Right atrium auricular region (tissue), 2 donors: Measurements from ENCODE around the gene PPP1R18. TPM values are rescaled to one million over a fixed set of nuclear protein-coding genes. Genes with fewer than 3 reads are reported as not detected.

Experiments used
- DNase-seq: peaks from one replicate; pipeline ENCODE4 v3.0.0-alpha.2; 2019; ENCODE audit warnings: low spot score
- H3K27ac ChIP-seq, 2 donors: fragments of 200-600 bp; sonication (generic); 1 replicate in 1 of 2; 2 replicates in 1 of 2; pipeline ENCODE4 v1.5.1; 2016 to 2019
- H3K27me3 ChIP-seq, 2 donors: fragments of 200-600 bp; sonication (generic); one replicate each; pipeline versions ENCODE4 v1.5.1 to v1.6.0; 2017 to 2019
- H3K36me3 ChIP-seq: fragments of 200-600 bp; sonication (generic); one replicate; pipeline ENCODE4 v1.5.1; 2016
- H3K4me1 ChIP-seq, 2 donors: fragments of 200-600 bp; sonication (generic); one replicate each; pipeline versions ENCODE4 v1.5.1 to v1.6.0; 2017 to 2019
- H3K4me3 ChIP-seq, 2 donors: fragments of 200-600 bp; sonication (generic); 1 replicate in 1 of 2; 2 replicates in 1 of 2; pipeline ENCODE4 v1.5.1; 2017 to 2019; ENCODE audit warnings: mild to moderate bottlenecking in 1 of 2, moderate library complexity in 1 of 2
- H3K9me3 ChIP-seq, 2 donors: fragments of 200-600 bp; sonication (generic); one replicate each; pipeline ENCODE4 v1.5.1; 2019
- total RNA-seq, 2 donors: library from RNA; depleted of rRNA; stranded (reverse); fragments of >200 nt; gene quantifications; one replicate each; pipeline ENCODE4 v1.1.0, GENCODE V29; 2016
- TF ChIP-seq, protein P1 (sequence below), 2 donors: fragments of 200-600 bp; sonication (generic); IDR thresholded peaks; one replicate each; pipeline ENCODE4 v1.5.1; 2019; ENCODE audit warnings: antibody characterized with exemption in 2 of 2

Gene PPP1R18
- total RNA-seq, 2 donors from 2014 or later, result 17.5 to 33.2 TPM

DNA sequence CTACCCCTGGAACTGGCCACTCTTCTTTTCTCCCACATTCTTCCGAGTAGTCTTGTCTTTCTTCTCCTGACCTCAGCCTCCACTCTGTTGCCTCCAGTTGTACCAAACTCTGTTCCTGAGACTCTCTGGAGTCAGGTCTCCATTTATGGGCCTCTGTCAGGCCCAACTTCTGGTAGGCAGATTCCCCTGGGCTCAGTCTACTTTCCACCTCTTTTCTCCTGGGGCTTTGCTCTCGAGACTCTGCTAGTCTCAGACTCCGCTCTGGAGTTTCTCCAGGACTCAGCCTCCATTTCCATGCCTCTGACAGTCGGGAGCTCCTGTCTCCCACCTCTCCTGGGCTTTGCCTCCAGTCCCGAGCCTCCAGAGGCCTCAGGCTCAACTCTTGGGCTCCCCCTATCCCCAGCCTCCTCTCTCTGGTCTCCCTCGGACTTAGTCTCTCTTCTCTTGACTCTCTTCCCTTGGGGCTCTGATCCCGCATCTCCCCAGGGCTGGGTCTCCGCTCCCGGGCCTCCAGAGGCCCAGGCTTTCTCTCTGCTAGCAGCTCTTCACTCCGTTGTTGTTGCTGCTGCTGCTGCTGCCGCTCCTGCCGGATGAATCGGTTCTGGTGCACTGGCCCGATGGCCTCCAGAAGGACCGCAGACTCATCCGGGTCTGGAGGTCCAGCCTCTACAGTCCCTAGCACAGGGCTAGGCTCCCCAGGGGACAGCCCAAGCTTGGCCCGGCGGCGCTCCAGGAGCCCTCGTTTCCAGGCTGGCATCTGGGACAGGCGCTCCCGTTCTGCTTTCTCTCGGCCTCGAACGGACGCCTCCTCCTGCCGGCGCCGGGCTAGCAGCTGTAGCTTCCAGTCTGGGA is 1.1 kb downstream of the PPP1R18 start:
- Histone ChIP-seq H3K4me3 (peak overlapping the region; percentile 83 to 90), H3K9me3 (no peaks in the 10 kb centered on the region), H3K4me1 (peaks cover 0 to 87% of the 10 kb centered on the region in 2 donors), H3K27me3 (no peaks in the 10 kb centered on the region), H3K36me3 (peaks cover 21% of the 10 kb centered on the region), H3K27ac (peak overlapping the region; percentile 99)
- no peak for DNase-seq
- TF ChIP-seq, protein P1, sequence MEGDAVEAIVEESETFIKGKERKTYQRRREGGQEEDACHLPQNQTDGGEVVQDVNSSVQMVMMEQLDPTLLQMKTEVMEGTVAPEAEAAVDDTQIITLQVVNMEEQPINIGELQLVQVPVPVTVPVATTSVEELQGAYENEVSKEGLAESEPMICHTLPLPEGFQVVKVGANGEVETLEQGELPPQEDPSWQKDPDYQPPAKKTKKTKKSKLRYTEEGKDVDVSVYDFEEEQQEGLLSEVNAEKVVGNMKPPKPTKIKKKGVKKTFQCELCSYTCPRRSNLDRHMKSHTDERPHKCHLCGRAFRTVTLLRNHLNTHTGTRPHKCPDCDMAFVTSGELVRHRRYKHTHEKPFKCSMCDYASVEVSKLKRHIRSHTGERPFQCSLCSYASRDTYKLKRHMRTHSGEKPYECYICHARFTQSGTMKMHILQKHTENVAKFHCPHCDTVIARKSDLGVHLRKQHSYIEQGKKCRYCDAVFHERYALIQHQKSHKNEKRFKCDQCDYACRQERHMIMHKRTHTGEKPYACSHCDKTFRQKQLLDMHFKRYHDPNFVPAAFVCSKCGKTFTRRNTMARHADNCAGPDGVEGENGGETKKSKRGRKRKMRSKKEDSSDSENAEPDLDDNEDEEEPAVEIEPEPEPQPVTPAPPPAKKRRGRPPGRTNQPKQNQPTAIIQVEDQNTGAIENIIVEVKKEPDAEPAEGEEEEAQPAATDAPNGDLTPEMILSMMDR (IDR thresholded peaks at IDR 0.05), result no peak

DNA sequence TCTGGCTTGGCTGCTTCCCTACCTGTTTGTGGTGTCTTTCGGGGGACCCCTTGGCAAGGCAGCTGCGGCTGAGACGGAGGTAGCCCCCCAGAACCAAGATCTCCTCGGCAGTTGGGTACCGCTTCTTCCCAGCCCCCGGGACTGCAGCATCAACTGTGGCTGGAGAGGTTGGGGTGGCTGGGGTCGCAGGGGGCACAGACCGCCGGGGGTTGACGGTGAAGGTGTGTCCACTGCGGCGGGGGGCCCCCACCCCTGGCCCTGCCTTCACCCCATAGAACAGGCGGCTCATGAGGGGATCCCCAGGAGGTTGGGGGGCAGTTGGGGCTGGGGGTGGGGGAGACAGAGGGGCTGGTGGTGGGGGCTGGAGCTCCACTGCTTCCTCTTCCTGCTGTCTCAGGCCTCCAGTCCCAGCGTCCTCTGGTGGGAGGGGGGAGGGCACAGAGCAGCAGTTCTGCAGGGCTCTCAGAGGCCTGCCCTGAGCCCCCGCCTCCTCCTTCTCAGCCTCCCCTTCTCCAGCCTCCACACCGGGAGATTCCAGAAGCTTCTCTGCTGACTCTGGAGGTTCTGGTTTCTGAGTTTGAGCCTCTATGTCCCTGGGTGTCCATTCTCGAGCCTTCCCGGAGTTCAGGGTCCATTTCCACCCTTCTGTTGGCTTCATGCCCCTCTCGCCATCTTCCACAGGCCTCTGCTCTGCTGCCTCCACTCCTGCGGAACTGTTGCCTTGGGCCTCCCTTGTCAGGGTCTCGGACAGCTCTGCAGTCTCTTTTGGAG is 1.9 kb downstream of the PPP1R18 start:
- DNase-seq, result no peak
- no peaks in the 10 kb centered on the region for H3K9me3 ChIP-seq
- H3K27ac ChIP-seq, result peak overlapping the region; percentile 99
- TF ChIP-seq, protein P1 (IDR thresholded peaks at IDR 0.05), result no peak
- peak overlapping the region; percentile 83 to 90 for H3K4me3 ChIP-seq
- H3K27me3 ChIP-seq, result no peaks in the 10 kb centered on the region
- peaks cover 0 to 88% of the 10 kb centered on the region in 2 donors for H3K4me1 ChIP-seq
- peaks cover 28% of the 10 kb centered on the region for H3K36me3 ChIP-seq

DNA sequence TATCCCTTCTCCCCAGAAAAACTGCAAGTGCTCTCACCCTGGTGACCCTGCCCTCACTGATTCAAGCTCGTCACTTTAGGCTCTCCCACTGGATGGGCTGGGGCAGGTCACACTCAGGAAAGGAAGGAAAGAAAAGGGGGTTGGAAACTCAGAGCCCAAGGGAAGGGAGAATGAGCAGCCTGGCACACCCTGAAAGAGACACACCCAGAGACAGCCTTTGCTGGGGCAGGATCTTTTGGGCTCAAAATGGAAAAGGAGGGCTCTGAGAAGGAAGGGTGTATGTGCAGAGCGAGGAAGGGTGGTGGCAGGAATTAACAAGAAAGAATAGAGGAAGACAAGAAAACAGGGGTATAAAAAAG is 2.5 kb downstream of the PPP1R18 start:
- Histone ChIP-seq H3K36me3 (peaks cover 28% of the 10 kb centered on the region), H3K27me3 (no peaks in the 10 kb centered on the region), H3K4me3 (peak overlapping the region; percentile 83 to 90), H3K27ac (peak overlapping the region; percentile 99), H3K4me1 (peaks cover 0 to 88% of the 10 kb centered on the region in 2 donors), H3K9me3 (no peaks in the 10 kb centered on the region)
- TF ChIP-seq, protein P1 (IDR thresholded peaks at IDR 0.05), result no peak
- no peak for DNase-seq

DNA sequence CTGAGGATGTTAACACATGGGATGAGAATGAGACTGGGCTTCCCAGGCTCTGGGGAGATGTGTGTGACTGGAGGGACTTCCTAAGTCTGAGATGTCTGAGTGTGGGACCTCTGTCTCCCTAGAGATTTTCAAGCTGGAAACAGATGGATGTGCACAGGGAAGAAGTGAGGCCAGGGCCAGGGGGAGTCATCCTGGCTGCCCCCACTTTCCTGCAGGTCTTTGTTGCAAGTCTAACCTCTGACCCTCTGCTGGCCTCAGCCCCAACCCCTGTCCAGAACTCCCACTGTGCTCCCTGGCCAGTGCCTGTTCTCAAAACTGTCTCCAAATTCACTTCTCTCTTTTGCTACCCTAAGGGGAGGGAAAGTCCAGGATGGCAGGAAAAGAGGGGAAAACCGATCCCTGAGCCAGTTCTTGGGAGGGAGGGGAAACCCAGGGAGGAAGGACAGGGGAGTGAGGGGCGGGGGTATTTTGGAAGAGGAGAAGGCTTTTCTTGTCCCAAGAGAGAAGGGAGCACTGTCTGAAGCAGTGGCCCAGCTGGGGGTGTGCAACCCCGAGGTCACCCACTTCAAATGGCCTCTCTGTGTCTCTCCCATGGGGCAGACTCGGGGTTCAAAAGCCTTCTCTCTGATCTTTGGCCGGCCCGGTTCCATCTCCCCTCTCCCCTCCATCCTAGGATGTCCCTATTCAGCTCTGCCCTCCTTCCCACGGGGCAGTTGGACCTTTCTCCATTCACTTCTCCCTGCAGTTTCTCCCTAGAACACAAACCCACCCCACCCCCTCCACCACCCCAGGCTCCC is 3.1 kb downstream of the PPP1R18 start:
- H3K36me3 ChIP-seq, result peaks cover 33% of the 10 kb centered on the region
- H3K9me3 ChIP-seq, result no peaks in the 10 kb centered on the region
- peaks cover 0 to 83% of the 10 kb centered on the region in 2 donors for H3K4me1 ChIP-seq
- TF ChIP-seq, protein P1 (IDR thresholded peaks at IDR 0.05), result no peak
- no peaks in the 10 kb centered on the region for H3K27me3 ChIP-seq
- H3K27ac ChIP-seq, result peak overlapping the region; percentile 99
- peak overlapping the region; percentile 83 to 90 for H3K4me3 ChIP-seq
- DNase-seq, result no peak
